SW 1271 (cell line): ENCODE results near the gene TAGLN.

Experiments
- DNase-seq, 2 experiments: peaks; one replicate each; lab custom pipeline; 2025; lab: John Stamatoyannopoulos, UW

Gene TAGLN

GRCh38 chr11:117199053-117199915, at the start of gene TAGLN:
TSS of gene TAGLN (plus strand) at chr11:117199370. CDS start at chr11:117203014, 3,644 bp downstream.
- DNase-seq = no peak

- no peak for DNase-seq
Observed at GRCh38 chr11:117152066-117152465, 47.1 kb upstream of the TAGLN start.

- no peak for DNase-seq
Observed at GRCh38 chr11:117154468-117154867, 44.7 kb upstream of the TAGLN start.

- no peak for DNase-seq
Observed at GRCh38 chr11:117157507-117157906, 41.7 kb upstream of the TAGLN start.

- no peak for DNase-seq
Observed at GRCh38 chr11:117159892-117160291, 39.3 kb upstream of the TAGLN start.

- no peak for DNase-seq
Observed at GRCh38 chr11:117160826-117161225, 38.3 kb upstream of the TAGLN start.

- no peak for DNase-seq
Observed at GRCh38 chr11:117166491-117166890, 32.7 kb upstream of the TAGLN start.

GRCh38 chr11:117169736-117170135, 29.4 kb upstream of the TAGLN start:
- no peak for DNase-seq

- DNase-seq = no peak
Observed at GRCh38 chr11:117170210-117170609, 29.0 kb upstream of the TAGLN start.

GRCh38 chr11:117171007-117171403, 28.2 kb upstream of the TAGLN start:
- no peak for DNase-seq

GRCh38 chr11:117171404-117172061, 27.6 kb upstream of the TAGLN start:
- DNase-seq = no peak

- DNase-seq = no peak
Observed at GRCh38 chr11:117172724-117173421, 26.3 kb upstream of the TAGLN start.

- no peak for DNase-seq
Observed at GRCh38 chr11:117175104-117175503, 24.1 kb upstream of the TAGLN start.

GRCh38 chr11:117175781-117176180, 23.4 kb upstream of the TAGLN start:
- DNase-seq = no peak

GRCh38 chr11:117176186-117176585, 23.0 kb upstream of the TAGLN start:
- no peak for DNase-seq

GRCh38 chr11:117177534-117178209, 21.5 kb upstream of the TAGLN start:
- DNase-seq = no peak

GRCh38 chr11:117178210-117179034, 20.7 kb upstream of the TAGLN start, which contains the start of gene SIDT2:
TSS of gene SIDT2 (plus strand) at chr11:117178743. CDS start at chr11:117179264, 521 bp downstream.
- peak; percentile 29 to 80 for DNase-seq

- no peak for DNase-seq
Observed at GRCh38 chr11:117179048-117179999, 19.8 kb upstream of the TAGLN start.

GRCh38 chr11:117180020-117180419, 19.1 kb upstream of the TAGLN start:
- no peak for DNase-seq
